PC-9 (cell line): ENCODE data around the gene PLXDC1.

Experiments used
- CTCF ChIP-seq: fragments of 200-600 bp; sonication (generic); conservative IDR thresholded peaks from 2 replicates; pipeline ENCODE4 v1.6.1; 2017; ENCODE audit warnings: mixed run types, antibody characterized with exemption, mild to moderate bottlenecking, moderate library complexity
- EZH2 ChIP-seq: fragments of 200-600 bp; sonication (generic); IDR thresholded peaks from 2 replicates; pipeline ENCODE4 v1.8.0; 2017; ENCODE audit warnings: antibody characterized with exemption, low read depth

GRCh38 chr17:39080421-39081078 lies 70.9 kb downstream of the PLXDC1 start:
- no peak for TF ChIP-seq EZH2
- TF ChIP-seq CTCF, result no peak
